HG03039 (cell line): ENCODE data around the gene PDRG1.

Experiments used
- ATAC-seq: cut with Tn5 transposase; IDR thresholded peaks from one replicate; pipeline ENCODE4 v1.9.1; 2021; ENCODE audit warnings: mild to moderate bottlenecking, moderate library complexity; ENCODE audit not compliant: unreplicated experiment

Gene PDRG1

DNA sequence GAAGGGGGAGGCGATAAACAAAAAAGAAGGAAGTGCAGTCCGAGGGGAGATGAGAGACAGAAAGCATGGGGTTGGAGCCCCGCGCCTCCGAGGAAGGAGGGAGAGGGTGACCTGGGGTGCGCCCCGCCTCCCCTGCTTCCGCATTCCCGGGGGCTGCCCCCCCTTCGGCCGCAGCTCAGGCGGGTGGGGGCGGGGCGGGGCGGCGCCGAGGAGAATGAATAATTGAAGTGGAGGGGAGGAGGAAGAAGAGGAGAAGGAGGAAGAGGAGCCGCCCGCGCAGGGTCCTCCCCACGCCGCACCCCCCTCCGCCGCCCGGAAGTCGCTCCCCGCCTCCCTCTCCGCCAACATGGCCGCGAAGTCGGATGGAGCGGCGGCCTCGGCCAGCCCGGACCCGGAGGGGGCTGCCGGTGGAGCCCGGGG, 16.0 kb upstream of the PDRG1 start, which contains the start of gene XKR7:
Gene XKR7, plus strand, starts transcription at position 322 of the 420 bp plus-strand sequence. Its CDS starts 25 bp downstream, at position 347.
- ATAC-seq: no peak

DNA sequence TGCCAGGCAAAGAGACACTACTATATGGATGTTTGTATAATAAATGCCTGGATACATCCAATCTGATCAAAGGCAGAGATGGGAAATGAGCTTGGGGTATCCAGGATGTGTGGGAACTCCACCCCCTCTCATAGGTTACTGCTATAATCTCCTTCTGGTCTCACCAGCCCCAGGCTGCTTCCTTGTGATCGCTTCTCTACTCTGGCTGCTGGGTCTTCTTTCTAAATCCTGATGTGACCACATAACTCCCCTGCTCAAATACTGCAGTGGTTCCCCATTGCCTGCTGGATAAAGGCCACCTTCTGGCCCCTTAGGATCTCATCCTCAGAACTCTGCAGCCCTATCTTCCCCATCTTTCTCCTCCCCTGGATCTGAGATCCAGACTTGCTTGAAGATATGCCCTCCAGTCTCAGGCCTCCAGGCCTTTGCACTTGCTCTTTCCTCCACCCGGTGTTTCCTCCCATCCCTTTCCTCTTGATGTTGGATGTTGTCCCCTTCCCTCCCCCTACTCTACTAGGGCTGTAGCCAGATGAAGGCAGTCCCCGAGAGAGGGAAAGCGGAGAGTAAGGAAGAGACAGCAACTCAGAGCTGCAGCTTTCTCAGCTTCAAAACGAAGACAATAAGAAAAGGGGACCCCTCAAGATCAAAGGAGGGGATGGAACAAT, 15.3 kb upstream of the PDRG1 start:
- no peak for ATAC-seq

DNA sequence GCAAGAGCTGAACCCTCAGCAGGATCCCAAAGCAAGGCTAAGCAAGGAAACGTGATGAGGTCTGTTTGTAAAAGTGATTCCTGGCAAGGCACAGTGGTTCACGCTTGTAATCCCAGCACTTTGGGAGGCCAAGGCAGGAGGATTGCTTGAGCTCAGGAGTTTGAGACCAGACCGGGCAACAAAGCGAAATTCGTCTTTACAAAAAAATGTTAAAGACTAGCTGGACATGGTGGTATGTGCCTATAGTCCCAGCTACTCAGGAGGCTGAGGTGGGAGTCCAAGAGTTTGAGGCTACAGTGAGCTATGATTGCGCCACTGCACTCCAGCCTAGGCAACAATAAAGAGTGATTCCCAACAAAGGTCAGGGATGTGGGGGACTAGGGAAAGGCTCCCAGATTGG, 12.0 kb upstream of the PDRG1 start:
- no peak for ATAC-seq

DNA sequence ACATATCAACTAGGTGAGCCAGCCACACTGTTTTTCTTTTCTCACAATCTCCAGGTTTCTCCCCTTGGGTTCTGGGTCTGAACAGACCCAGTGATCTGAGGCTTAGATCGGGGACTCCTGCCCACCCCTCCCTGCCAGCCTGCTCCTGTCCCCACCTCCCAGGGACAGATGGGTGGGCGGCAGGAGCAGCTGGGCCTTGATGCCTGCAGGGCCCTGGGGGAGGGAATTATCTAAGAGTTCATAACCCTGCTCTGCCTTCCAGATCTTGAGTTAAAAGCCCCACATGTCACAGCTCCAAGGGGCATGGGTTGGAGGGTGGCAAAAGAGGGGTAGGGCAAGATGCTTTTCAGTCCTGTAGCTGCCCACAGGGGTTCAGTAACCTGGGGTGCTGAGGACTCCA, 10.9 kb upstream of the PDRG1 start:
- ATAC-seq: no peak

DNA sequence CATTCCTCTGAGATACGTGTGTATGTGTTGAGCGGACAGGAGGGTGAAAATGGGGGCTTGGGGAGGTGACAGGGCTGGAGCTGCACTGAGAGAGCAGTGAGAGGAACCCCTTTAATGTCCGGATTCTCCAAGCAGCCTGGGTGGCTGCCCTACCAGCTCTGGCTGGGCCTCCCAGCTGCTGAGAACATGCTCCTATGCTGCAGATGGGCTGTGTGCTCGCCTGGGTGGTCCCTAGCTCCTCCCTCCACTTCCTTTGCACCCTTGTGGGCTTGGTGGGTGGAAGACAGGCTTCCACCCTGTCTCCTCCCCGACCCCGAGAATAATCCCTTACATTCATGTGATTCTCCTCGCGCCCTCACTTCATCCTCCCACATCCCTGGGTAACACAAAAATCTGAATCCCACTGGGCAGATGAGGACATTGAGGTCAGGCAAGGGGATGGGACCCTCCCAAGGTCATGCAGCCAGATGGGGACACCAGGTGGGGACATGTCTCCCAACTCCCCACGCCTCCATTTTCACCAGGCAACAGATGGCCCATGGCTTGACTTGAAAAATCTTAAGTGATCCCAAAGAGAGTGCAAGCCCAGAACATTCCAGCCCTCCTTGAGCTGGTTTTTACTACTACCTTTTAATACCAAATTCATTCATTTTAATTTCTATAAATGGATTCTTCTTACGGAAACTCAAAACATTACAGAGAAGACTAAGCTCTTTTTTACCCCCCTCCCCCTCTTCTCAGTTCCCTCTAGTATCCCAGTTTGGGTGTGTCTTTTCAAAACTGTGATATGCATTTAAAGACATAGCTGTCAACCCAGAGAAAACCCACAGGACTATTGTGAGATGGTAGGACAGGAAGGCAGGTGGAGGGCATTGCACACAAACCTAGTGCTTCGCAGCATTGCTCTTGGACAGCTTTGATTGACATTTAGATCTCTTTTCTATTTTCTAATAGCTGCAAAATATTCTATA, 5.0 kb upstream of the PDRG1 start:
- no peak for ATAC-seq

DNA sequence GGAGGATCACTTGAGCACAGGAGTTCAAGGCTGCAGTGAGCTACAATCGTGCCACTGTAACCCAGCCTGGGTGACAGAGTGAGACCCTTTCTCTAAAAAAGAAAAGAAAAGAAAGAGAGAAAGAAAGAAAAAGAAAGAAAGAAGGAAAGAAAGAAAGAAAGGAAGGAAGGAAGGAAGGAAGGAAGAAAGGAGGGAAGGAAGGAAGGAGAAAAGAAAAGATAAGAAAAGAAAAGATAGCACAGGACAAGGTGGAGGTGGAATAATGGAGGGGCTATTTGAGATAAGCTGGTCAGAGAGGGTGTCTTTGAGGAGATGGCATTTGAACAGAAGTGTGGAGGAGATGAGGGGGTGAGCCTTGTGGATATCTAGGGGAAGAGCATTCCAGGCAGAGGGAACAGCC, 2.7 kb upstream of the PDRG1 start:
- no peak for ATAC-seq

DNA sequence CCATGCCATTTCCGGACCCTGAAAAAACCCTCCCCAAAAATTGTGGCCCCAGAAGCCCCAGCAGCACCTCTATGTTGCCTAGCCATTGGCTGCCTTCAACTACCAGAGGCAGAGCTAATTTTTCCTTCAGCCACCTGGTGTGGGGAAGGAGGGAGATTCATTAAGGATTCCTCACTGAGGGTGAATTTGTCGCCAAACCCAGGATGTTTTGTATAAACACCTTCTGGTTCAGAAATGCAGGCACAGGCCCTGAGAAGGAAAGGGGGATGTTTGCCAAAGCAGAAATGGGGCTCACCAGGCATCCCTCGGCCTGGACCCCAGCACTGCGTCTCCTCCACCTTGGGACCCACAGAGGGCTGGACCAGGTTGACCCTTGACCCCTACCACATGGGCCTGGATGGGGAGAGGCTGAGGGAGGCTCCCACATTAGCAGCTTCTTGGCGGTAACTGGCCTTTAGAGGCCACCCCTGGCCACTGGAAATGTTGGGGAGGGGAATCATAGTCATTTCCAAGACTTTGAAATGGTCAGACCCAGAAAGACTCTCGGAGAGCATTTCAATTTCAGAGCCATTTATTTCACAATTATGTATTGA, 1.8 kb upstream of the PDRG1 start:
- ATAC-seq: no peak

DNA sequence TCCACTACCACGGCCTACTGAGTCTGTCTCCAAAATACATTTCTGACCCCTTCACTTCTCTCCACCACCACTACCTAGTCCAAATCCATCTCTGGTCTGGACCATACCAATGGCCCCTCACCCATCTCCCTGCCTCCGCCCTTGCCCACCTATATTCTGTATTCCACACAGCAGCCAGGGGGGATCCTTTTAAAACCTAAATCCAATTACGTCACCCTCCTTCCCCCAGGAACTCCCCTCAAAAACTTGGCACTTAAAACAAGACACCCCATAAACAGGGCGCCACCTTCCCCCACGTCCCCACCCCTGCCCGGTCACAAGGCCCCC, 680 bp downstream of the PDRG1 start:
- ATAC-seq: no peak

DNA sequence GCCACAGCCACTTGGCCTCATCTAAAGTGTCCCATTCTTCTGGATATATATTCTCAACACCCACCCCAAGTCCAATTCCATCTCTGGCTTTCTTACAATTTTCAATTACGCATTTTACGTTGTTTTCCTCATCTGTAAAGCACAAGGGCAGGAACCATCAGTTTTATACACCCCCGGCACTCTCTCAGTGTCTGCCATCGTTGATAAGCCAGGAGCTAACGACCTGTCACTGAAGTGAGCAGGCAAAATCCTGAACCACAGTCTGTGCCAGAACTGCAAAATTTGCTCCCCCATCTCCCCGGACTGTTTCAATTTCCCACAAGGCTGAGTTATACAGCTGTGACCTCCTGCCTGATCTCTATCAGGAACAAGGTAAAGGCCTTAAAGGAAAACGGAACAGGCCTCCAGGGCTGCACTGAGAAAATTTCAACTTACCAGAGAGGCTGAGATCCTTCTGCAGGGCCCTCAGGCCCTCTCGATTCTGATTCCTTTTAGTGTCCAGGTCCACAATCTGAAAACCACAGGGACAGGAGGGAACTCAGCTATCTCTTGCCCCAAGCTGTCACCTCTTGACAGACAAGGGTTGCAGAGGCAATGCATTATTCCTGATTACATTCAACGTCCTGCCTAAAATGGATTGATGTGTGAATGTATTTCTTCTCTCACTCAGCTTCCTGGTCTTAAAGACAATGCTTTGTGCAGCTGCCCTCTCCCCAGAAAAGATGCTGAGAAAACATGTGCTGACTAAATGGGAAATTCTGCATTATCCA, 1.8 kb downstream of the PDRG1 start:
- no peak for ATAC-seq

DNA sequence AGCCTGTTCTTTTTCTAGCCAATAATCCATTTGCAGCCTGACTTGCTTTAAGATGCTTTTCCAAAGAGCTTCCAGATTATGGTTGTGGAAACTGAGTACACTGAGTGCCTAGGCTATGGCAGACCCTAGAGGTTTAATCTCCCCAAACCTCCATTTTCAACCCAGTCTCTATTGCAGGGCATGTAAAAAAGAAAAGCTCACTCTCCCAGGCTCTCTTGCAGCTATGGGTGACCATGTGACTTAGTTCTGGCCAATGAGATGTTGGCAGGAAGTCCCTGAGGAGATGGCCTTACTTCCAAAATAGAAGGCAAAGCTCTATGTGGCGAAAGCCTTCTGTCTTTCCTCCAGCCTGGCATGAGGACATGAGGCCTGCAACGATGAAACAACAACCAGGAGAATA, 3.8 kb downstream of the PDRG1 start:
- ATAC-seq: no peak

DNA sequence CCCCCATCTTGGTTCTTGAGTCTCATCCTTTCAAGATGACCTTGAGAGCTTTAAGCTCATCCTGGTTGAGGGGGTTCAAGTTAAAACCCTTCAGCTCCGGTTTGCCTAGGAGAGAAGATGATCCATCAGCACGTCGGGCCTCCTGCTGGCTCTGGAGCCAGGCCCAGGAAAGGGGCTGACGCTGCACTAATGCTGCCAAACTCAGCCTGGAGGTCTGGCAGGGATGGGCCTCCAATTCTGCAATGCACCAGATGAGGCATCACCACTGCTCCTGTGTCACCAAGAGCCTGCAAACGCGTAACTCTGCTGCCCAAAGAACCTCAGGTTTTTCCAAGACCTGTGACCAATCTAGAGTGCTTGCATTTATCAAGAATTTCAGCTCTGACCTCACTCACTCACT, 6.1 kb downstream of the PDRG1 start:
- ATAC-seq: no peak

DNA sequence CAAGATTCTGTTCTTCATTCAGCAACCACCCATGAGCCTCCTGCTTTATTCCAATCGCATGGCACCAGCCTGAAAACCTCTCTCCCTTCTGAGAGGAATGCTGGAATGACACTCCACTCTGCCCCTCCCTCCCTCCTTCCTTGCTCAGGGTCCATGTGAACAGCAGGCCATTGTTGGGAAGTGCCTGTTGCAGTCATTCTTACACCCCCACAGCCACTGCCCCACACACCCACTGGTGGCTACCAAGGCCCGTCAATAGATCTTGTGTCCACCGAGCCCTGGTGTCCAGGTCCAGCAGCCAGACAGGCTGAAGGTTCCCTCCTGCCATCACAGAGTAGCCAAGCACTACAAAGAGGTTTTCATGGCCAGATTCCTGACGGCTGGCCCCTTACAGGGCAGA, 6.5 kb downstream of the PDRG1 start:
- ATAC-seq: no peak

DNA sequence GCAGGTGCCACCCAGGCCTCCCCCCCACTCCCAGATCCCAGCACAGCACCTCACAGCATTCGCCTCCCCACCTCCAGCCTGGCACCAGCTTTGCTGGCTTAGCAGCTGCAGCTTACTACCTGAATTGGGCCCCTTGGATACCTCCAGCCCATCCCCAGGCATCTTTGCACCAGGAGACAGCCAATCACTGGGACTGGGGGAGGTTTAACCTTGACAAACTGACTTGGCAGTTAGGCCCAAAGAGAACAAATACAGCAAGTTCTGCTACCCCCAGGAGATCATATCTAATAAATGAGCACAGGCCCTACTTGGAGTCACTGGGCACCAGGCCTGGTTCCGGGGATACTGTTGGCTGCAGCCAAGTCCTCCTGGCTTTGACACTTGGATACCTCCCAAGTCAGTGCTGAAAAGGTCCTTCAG, 8.8 kb downstream of the PDRG1 start:
- ATAC-seq: no peak

DNA sequence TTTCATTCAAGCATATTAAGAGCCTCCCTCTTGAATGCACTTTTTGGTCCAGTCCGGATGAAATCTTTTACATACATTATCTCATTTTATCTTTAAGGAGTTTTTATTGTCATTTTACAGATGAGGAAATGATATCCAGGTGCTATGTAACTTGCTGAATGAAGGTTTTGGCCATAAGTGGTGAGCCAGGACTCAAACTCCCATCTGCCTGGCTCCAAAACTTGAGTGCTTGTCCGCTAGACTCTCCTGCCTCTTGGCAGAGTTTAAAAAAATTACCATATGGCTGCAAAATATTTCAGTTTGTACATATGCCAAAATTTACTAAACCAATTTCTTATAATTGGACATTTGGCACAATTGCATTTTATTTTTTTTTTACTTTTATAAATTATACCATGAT, 12.2 kb downstream of the PDRG1 start:
- no peak for ATAC-seq

DNA sequence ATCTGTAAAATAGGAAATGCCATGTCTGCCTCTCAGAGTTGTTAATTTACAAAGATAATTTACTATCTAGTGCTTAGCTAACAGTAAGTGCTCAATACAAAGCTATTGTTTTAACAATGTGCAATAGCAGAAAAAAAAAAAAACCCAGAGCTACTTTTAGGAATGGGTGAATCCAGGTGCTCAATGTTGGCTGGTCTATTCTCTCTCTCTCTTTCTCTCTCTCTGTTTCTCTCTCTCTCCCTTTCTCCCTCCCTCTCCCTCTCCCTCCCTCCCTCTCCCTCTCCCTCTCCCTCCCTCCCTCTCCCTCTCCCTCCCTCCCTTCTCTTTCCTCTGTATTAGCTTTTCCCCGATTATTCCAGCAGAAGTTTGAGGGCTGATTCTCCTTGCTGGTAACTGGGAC, 14.0 kb downstream of the PDRG1 start:
- ATAC-seq: no peak

DNA sequence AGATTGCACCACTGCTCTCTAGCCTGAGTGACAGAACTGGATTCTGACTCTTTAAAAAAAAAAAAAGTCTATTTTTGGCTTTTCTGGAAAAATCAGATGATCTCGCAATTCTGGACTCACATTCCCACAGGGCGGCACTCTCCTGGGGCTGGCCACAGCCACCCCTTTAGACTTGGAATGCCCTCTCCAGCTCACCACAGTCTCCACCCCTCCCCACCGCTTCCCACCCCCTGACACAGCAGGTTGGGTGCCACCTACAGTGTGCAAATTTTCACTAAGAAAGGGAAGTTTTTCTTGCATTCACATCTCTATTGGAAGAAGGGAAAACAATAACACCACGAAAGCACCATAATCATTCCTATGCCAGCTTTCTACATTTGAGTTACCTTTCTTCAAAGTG, 15.4 kb downstream of the PDRG1 start:
- ATAC-seq: no peak

DNA sequence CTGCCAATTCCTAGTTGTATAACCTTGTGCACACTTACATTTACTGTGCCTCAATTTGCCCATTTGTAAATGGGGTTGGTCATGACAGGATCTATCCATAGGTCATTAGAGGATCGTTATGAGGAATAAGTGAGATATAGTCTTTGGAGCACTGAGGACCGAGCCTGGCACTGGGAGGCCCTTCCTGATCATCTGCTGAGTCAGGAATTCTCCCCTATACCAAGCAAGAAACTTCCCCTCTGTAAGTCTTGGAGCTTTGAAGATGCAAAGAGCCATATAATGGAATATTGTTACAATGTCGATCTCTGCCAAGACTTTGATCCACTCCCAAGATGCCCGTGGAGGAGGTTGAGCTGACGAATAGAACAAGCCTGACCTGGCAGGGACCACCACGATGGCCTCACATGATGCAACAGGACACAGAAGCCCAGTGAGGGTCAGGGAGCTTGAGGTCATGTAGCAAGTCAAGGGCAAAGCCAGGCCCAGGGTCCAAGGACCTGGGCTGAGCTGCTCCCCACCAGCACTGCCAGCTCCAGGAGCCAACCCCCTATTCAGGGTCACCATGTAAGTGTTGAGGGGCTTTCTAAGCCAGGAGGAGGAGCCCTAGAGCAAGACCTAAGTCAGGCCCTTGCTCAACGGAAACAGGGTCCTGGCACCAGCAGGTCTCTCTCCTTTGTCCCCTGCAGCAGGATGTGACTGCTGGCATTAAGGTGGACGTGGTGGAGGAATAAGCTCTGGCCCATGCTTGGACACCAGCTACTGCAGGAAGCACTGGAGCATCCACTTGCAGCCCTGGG, 16.7 kb downstream of the PDRG1 start:
- ATAC-seq: no peak

DNA sequence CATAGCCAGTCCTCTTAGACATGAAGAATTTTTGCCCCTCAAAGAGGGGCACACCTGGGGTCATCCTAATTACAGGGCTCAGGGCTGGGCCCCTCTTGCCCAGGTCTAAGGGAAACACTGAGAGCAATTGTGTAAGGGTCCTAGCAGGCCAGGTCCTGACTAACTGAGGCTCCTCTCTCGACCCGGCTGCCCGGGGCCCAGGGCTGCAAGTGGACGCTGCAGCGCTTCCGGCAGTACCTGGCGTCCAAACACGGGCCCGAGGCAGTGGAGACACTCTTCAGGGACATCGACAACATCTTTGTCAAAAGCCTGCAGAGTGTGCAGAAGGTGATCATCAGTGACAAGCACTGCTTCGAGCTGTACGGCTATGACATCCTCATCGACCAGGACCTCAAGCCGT, 17.4 kb downstream of the PDRG1 start:
- ATAC-seq: no peak

DNA sequence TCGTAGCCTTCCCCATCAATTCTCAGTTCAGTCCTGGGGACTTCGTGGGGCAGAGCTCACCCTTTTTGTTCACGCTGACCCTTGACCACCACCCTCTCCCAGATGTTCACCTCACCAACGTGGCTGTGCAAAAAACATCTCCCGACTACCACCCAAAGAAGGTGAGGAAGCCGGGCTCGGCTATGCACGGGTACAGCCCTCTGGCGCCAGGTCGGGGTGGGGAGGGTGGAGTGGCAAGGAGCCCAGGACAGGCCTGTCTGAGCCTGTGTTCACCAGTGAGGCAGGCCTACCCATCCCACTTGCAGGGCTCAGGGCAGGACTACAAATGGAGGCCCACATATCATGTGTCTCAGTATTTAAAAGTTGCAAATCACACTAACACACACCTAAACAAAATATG, 18.1 kb downstream of the PDRG1 start:
- ATAC-seq: no peak

DNA sequence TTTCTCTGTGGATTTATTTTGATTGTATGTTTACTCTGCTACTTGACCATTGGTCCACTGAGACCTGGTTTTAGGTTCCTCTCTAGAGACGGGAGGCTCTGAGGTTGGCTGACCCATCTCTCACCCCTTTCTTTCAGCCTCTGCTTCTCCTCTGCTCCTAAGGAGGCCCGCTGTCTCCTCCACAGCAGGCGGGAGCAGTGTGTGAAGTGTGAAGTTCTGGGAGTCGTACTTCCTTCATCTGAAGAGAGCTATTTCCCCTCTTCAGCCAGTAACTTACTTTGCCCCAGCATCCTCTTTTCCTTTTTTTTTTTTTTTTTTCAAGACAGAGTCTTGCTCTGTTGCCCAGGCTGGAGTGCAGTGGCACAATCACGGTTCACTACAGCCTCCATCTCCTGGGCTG, 21.1 kb downstream of the PDRG1 start:
- ATAC-seq: no peak
